ENCODE measurements around the gene B4GALNT3. TPM values are rescaled to one million over a fixed set of nuclear protein-coding genes. Genes with fewer than 3 reads are reported as not detected.
"Not testable (repeated sequence)": the region's sequence is repeated elsewhere in the genome, so short reads cannot be mapped to it uniquely, and the experiment has no call there.

Gene B4GALNT3
- total and polyA plus RNA-seq, 2 of the 13 experiments (the other 11 are each of a cell fraction or from before 2014, with no cell fraction given) = 3.2 to 4.4 TPM

- TF ChIP-seq EP300 (IDR thresholded peaks at IDR 0.05; ENCODE audit: low read depth in 2 of 2, low read length in 2 of 2) (peak in 1 of 2 experiments; percentile 72; a peak in 2 of 4 replicates), JUND (CRISPR knock-in tag; IDR thresholded peaks at IDR 0.05) (peak; percentile 52; the same call in 1 of the 2 replicates), ZNF563 (CRISPR knock-in tag; IDR thresholded peaks at IDR 0.05) (0 out of 2 replicates have a peak, but pooled peaks have one; percentile 51), PAXIP1 (CRISPR knock-in tag; conservative IDR thresholded peaks at IDR 0.05) (peak; percentile 88), HNF1B (CRISPR knock-in tag; IDR thresholded peaks at IDR 0.05) (peak; percentile 89), ATF1 (CRISPR knock-in tag; IDR thresholded peaks at IDR 0.05) (peak; percentile 50; the same call in 1 of the 2 replicates), TARDBP (CRISPR knock-in tag; IDR thresholded peaks at IDR 0.05) (peak; percentile 79; the same call in 1 of the 2 replicates), ZSCAN21 (CRISPR knock-in tag; IDR thresholded peaks at IDR 0.05; ENCODE audit: borderline replicate concordance) (0 out of 2 replicates have a peak, but pooled peaks have one; percentile 27), ZNF598 (CRISPR knock-in tag; IDR thresholded peaks at IDR 0.05; ENCODE audit: borderline replicate concordance) (0 out of 2 replicates have a peak, but pooled peaks have one; percentile 49), HDAC2 (CRISPR knock-in tag; IDR thresholded peaks at IDR 0.05) (peak; percentile 81)
- not testable (repeated sequence) for TF ChIP-seq EP300 (CRISPR knock-in tag; IDR thresholded peaks at IDR 0.05; ENCODE audit: borderline replicate concordance)
- TF ChIP-seq, protein P1, sequence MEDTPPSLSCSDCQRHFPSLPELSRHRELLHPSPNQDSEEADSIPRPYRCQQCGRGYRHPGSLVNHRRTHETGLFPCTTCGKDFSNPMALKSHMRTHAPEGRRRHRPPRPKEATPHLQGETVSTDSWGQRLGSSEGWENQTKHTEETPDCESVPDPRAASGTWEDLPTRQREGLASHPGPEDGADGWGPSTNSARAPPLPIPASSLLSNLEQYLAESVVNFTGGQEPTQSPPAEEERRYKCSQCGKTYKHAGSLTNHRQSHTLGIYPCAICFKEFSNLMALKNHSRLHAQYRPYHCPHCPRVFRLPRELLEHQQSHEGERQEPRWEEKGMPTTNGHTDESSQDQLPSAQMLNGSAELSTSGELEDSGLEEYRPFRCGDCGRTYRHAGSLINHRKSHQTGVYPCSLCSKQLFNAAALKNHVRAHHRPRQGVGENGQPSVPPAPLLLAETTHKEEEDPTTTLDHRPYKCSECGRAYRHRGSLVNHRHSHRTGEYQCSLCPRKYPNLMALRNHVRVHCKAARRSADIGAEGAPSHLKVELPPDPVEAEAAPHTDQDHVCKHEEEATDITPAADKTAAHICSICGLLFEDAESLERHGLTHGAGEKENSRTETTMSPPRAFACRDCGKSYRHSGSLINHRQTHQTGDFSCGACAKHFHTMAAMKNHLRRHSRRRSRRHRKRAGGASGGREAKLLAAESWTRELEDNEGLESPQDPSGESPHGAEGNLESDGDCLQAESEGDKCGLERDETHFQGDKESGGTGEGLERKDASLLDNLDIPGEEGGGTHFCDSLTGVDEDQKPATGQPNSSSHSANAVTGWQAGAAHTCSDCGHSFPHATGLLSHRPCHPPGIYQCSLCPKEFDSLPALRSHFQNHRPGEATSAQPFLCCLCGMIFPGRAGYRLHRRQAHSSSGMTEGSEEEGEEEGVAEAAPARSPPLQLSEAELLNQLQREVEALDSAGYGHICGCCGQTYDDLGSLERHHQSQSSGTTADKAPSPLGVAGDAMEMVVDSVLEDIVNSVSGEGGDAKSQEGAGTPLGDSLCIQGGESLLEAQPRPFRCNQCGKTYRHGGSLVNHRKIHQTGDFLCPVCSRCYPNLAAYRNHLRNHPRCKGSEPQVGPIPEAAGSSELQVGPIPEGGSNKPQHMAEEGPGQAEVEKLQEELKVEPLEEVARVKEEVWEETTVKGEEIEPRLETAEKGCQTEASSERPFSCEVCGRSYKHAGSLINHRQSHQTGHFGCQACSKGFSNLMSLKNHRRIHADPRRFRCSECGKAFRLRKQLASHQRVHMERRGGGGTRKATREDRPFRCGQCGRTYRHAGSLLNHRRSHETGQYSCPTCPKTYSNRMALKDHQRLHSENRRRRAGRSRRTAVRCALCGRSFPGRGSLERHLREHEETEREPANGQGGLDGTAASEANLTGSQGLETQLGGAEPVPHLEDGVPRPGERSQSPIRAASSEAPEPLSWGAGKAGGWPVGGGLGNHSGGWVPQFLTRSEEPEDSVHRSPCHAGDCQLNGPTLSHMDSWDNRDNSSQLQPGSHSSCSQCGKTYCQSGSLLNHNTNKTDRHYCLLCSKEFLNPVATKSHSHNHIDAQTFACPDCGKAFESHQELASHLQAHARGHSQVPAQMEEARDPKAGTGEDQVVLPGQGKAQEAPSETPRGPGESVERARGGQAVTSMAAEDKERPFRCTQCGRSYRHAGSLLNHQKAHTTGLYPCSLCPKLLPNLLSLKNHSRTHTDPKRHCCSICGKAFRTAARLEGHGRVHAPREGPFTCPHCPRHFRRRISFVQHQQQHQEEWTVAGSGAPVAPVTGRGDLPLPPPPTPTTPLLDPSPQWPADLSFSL (CRISPR knock-in tag; IDR thresholded peaks at IDR 0.05) = 0 out of 2 replicates have a peak, but pooled peaks have one; percentile 20
- TF ChIP-seq, protein P2, sequence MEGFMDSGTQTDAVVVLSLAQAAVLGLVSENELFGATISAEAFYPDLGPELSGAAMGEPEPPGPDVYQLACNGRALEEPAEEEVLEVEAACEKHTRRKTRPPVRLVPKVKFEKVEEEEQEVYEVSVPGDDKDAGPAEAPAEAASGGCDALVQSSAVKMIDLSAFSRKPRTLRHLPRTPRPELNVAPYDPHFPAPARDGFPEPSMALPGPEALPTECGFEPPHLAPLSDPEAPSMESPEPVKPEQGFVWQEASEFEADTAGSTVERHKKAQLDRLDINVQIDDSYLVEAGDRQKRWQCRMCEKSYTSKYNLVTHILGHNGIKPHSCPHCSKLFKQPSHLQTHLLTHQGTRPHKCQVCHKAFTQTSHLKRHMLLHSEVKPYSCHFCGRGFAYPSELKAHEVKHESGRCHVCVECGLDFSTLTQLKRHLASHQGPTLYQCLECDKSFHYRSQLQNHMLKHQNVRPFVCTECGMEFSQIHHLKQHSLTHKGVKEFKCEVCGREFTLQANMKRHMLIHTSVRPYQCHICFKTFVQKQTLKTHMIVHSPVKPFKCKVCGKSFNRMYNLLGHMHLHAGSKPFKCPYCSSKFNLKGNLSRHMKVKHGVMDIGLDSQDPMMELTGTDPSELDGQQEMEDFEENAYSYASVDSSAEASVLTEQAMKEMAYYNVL (CRISPR knock-in tag; IDR thresholded peaks at IDR 0.05; ENCODE audit: borderline replicate concordance) = 0 out of 2 replicates have a peak, but pooled peaks have one; percentile 35
These were observed 118.4 kb downstream of the B4GALNT3 start (continued) for GRCh38 chr12:577994-578747.
